Epithelial cell of esophagus (primary cell): ENCODE results near the gene TSPY9.
"Not testable (repeated sequence)": the region's sequence is repeated elsewhere in the genome, so short reads cannot be mapped to it uniquely, and the experiment has no call there.

Experiments
- DNase-seq: peaks from one replicate; pipeline ENCODE4 v3.0.0; 2010; ENCODE audit warnings: low read depth
- H3K4me3 ChIP-seq: 2 replicates; pipeline ENCODE4 v1.5.1; 2011; ENCODE audit warnings: mild to moderate bottlenecking, low read length, control low read depth

The TSPY9 gene

DNA sequence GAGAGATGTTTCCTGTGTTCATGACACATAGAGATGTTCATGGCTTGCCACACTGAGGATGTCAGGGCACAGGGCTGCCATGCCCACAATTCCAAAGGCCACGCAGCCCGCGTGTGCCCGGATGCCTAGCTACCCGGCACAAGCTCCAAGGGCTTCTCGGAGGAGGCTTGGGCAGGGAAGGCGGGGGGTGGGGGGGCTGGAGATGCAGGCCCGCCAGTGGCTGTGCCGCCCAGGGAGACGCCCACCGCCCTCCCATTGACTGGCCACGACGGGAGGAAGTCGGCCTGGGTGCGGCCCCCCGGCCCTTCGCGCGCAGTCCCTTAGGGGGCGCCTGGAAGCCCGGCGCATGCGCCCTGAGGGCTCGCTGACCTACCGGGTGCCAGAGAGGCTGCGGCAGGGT lies at the start of gene TSPY9:
TSS of gene TSPY9 (plus strand) at position 301 of the 400 bp plus-strand sequence. CDS start at position 347, 46 bp downstream.
- not testable (repeated sequence) for H3K4me3 ChIP-seq, DNase-seq

- not testable (repeated sequence) for H3K4me3 ChIP-seq, DNase-seq
Observed at GRCh38 chrY:9466655-9467054, 20.4 kb upstream of the TSPY9 start, which contains the start of gene TSPY1. Gene TSPY1 (plus strand): TSS chrY:9466955. CDS start chrY:9467001, 46 bp downstream.

GRCh38 chrY:9504396-9504795 lies 17.3 kb downstream of the TSPY9 start:
- not testable (repeated sequence) for H3K4me3 ChIP-seq, DNase-seq

GRCh38 chrY:9516287-9516686 lies 29.2 kb downstream of the TSPY9 start:
- DNase-seq, H3K4me3 ChIP-seq: not testable (repeated sequence)

- not testable (repeated sequence) for DNase-seq, H3K4me3 ChIP-seq
Observed at GRCh38 chrY:9527580-9527979, 40.5 kb downstream of the TSPY9 start, which contains the start of gene TSPY10. Gene TSPY10 (plus strand): TSS chrY:9527880. CDS start chrY:9527926, 46 bp downstream.
